T-helper 22 cell (primary cell): ENCODE data around the gene PWWP2B.
"Not testable (repeated sequence)": the region's sequence is repeated elsewhere in the genome, so short reads cannot be mapped to it uniquely, and the experiment has no call there.

Source experiments
- DNase-seq: peaks from one replicate; pipeline ENCODE4 v3.0.0-alpha.2; 2020; ENCODE audit warnings: low read depth

The PWWP2B gene

DNA sequence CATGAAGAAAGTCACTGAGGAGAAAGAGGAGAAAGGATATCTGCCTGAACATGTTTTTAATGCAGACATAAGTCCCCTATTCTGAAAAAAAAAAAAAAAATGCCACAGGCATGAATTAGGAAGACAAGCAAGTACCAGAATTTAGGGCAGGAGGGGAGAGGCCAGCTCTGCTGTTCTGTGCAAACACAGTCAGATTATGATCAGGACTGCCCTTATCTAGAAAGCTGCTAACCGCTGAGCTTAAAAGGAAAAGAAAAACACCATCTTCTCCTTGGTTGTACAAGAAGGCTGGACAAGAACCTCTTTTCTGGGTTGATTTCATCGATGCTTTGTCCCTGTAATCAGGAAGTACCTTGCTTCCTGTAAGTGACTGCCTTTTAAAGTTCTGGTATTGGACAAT lies 15.3 kb upstream of the PWWP2B start:
- DNase-seq = no peak

- no peak for DNase-seq
These were observed 14.6 kb upstream of the PWWP2B start for GRCh38 chr10:132382231-132382922.

DNA sequence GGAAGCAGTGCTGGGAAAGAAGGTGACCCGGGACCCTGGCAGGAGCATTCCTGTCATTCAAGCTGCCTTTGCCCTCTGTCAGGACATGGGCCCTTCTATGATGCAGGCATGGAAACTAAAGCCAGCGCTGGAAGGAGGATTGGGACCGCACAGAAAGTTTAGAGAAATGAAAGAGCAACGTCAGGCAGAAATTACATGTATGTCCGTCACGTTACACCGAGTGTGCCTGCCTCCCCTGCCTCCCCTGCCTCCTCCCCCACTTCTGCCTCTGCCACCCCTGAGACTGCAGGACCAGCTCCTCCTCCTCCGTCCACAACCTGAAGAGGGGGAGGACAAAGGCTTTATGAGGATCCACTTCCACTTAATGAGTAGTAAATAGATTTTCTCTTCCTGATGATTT lies 13.9 kb upstream of the PWWP2B start:
- no peak for DNase-seq

DNA sequence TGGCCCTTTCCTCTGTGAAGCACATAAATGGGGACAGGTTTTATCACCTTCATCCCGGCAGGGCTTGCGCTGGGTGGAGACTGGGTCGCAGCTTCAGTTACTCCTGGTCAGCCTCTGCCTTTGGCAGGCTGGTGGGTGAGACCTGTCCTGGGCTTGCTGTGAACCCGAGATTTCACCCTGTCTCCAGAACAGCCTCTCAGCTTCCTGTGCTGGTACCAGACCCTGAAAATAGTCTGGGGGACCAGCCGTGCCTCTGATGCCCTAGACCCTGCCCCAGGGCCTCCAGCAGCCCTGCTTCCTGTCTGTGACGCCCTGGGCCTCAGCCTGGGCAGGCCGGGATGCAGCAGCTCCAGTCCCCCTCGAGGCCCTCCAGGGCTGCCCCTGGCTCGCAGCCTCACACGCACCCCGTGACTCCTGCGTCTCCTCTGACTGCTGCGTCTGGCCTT lies 13.2 kb upstream of the PWWP2B start:
- DNase-seq = no peak

DNA sequence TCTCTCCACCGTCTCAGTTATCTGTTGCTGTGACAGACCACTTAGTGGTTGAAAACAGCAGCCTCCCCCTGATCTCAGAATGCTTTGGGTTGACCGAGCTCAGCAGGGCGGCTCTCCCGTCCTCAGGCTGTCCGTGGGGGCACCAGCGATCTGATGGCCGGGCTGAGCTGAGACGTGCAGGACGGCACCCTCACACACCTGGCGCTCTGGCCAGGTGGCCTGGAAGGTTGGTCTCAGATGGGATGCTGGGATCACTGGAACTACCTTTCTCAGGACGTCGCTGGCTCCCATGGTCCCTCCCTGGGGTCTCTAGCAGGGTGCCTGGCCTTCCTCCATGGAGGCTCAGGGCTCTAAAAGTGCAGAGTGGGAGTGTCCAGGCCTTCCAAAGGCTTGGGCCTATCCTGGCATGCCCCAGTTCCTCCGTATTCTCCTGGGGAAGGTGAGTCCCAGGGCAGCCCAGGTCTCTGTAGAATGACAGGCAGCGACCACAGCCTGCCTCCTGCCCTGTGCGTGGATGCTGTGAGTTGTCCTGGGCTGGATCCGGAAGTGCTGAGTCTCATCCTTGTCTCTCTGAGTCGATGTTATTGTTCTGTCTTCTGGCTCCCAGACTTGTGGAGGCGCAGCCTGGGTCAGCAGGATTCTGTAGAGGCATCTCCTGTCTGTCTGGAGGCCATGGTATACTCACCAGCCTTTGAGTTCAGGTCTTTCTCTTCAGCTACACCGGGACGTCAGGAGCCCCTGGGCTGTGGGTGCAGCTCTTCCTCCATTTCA lies 12.2 kb upstream of the PWWP2B start:
- no peak for DNase-seq

GRCh38 chr10:132385389-132385667 lies 11.7 kb upstream of the PWWP2B start:
- DNase-seq = no peak

DNA sequence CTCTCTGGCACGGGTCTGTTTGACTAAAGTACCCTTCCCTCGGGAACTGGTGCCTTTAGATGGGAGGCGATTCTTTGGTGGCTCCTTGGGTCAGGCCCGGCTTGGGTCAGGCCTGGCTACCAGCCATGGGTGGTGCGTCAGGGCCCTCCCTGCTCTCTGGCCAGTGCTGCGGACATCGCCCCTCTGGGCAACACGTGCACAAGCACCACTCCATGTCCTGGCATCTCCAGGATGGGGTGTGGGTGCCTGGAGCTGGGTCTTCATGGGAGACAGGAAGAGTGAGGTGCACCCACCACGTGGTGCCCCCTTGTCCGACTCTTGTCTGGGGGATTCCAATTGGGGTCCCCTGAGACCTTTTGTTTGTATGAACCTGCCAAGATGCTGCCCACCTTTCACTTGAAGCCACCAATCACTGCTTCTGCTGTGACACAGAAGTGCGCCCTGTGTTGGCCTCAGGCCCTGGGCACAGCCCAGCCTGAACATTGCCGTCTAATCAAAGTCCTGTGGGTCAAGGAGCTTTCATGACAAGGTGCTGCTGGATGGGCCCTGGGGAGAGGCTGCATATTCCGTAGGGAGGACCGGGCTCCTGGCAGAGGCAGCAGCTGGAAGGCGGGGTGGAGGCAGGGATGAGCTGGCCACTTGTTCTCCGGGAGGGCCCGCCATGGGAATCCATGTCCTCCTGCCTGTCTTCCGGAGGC lies 11.1 kb upstream of the PWWP2B start:
- no peak for DNase-seq

DNA sequence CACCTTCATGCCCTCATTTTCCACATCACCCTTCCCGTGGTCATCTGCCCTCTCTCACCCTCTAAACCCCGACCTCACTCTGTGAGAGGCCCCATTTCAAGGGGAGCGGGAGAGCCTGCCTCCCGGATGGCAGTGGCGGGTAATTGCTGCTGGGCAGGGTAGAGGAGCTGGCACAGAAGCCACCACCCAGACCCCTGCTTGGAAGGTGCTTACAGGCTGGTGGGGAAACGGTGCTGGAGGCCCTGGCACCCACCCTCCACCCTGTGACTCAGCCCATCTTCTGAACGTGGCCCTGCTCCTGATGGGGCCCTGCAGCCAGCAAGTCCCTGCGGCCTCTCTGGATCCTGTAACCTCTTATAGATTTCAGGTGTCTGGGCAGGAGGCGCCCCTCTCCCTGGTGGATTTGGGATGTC lies 10.6 kb upstream of the PWWP2B start:
- DNase-seq = no peak

GRCh38 chr10:132386896-132387295 lies 10.1 kb upstream of the PWWP2B start:
- DNase-seq = not testable (repeated sequence)

- peak; percentile 48 for DNase-seq
These were observed 9.2 kb upstream of the PWWP2B start for GRCh38 chr10:132387764-132388210.

DNA sequence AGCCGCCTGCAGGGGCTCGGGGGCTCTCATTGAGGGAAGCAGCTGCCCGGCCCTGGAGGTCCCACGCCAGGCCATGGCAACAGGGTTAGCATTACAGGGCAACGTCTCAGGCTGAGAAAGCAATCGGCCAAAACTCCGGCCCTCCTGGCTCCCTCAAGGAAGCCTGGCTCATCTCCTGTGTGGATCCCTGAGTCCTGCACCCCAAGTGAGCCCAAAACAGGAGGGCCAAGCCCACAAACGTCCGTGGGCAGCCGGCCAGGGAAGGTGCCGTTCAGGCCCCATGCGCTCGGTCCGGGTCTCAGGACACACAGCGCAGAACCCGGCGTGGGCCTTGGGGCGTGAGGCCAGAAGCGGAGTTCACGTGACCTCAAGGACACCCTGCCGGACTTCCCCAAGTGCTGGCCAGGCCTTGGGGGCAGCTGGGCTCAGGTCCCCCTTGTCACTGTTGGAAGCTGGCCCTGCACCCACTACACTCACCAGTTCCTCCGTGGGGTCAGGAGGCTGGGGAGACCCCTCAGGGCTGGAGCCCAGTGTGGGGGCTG lies 8.0 kb upstream of the PWWP2B start:
- no peak for DNase-seq

GRCh38 chr10:132389433-132390169 lies 7.4 kb upstream of the PWWP2B start:
- no peak for DNase-seq

DNA sequence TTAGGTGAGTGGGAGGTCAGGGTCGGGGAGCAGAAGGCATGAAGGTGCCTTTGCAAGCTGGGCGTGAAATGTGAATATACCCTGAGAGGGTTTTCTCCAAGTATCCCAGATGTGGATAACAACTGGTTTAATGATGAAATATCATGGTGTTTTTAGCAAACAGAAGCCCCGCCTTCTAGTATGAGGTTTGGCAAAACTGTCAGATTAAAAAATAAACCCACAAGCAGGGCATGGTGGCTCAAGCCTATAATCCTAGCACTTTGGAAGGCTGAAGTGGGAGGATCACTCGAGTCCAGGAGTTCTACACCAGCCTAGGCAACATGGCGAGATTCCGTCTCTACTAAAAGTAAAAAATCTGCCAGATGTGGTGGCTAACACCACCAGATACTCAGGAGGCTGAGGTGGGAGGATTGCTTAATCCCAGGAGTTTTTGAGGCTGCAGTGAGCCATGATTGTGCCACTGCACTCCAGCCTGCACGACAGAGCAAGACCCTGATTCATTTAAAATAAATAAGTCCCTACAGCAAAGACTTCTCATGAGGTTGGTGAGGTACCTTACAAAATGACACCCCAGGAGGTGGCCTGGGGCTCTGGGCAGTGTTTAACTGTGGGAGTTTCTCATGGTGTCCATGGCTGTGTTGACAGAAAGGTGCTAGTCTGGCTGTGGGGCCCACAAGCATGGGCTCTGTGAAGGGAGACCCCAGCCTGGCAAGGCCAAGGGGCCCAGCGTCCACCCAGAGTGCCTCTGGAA lies 6.7 kb upstream of the PWWP2B start:
- no peak for DNase-seq

- DNase-seq = no peak
These were observed 5.9 kb upstream of the PWWP2B start for GRCh38 chr10:132390921-132391675.

GRCh38 chr10:132391676-132392020 lies 5.4 kb upstream of the PWWP2B start:
- no peak for DNase-seq

GRCh38 chr10:132392184-132392800 lies 4.7 kb upstream of the PWWP2B start:
- DNase-seq = no peak

DNA sequence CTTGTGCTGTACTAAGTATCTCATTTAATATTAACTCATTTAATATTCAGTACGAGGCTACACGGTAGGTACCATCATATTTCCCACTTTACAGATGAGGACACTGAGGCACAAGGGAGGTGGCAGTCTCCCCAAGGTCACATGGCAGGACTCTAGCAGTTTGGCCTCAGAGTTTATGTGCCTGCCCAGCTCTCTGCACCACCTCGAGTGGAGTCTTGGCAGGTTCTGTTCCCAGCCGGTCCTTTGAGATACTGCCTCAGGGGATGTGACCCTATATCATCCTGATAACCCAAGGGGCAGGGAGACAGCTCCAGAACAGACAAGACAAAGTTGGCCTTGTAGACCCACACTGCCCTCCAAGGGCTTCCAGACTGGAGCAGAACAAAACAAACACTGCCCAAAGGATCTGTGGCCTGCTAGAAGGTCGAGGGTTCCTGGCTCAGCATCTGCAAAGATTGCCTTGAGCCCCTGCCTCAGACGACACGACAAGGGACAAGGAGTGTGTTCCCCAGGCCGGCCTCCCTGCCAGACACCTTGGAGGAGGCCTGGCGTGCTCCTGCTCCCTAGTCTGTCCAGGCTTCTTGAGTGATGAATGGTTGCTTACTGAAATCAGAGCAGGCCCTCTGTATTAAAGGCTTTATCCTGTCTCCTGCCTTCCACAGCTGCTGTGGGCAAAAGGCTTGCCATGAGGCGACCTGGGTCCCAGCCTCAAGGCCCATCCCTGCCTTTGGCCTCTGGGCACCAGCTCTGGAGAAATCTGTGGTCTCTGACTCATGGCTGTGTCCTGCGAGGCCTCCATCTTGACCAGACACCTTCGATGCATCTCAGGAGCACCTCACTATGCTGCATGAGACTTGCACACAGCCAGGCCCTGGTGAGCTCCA lies 3.9 kb upstream of the PWWP2B start:
- no peak for DNase-seq

GRCh38 chr10:132393695-132394181 lies 3.3 kb upstream of the PWWP2B start:
- no peak for DNase-seq

DNA sequence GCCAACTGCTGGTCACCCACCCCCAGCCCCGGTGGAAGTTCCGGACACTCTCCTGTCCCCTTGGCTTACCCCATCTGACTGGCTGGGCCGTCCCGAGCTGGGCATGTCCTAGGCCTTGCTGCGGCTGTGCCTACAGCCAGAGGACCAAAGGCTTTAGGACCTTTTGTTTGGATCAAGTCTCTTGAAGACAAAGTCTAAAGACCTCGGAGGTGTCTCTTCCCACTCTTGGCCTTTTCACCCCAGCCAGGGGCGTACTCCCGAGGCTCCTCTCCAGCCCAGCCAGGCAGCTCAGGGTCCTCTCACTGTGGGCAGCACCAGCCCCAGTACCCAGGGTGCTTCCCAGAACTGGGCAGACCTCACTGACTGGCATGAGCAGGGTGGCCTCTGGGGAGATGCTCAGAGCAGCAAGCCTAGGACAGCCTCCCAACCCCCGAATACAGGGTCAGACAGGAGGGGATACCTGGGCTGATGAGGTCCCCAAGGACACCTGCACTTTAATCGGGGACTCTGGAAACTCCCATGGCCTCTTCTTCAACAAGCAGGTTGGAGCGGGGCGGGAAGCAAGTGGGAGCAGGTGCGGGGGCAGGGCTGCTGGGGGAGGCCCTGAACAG lies 2.7 kb upstream of the PWWP2B start:
- DNase-seq = no peak
